Sigmoid colon (tissue), 3 donors: ENCODE data around the gene MAST1.

Experiments used
- CTCF ChIP-seq, 4 experiments: fragments of 450-650 bp in 3 of 4; fragments of 200-600 bp in 1 of 4; IDR thresholded peaks; one replicate each; pipeline ENCODE4 v1.5.1; 2016 to 2019; ENCODE audit warnings: antibody characterized with exemption in 4 of 4, mild to moderate bottlenecking in 3 of 4, moderate library complexity in 2 of 4
- POLR2A ChIP-seq, 2 donors: fragments of 450-650 bp; IDR thresholded peaks; one replicate each; pipeline ENCODE4 v1.6.1; 2016; ENCODE audit warnings: antibody characterized with exemption in 2 of 2, mild to moderate bottlenecking in 2 of 2, moderate library complexity in 2 of 2

GRCh38 chr19:12882589-12882988 is 44.3 kb downstream of the MAST1 start:
- TF ChIP-seq CTCF (IDR thresholded peaks at IDR 0.05) (no peak), POLR2A (IDR thresholded peaks at IDR 0.05) (no peak)
